ENCODE measurements around the gene AMOTL2. TPM values are rescaled to one million over a fixed set of nuclear protein-coding genes. Genes with fewer than 3 reads are reported as not detected.

Gene AMOTL2
- polyA plus RNA-seq, 1 donor (not counting 4 experiments of a cell fraction or from before 2014, with no cell fraction given): 39.8 TPM

GRCh38 chr3:134381831-134382442 lies 7.7 kb upstream of the AMOTL2 start:
- dilution Hi-C loops (cut with MboI; ENCODE audit: extremely low pct_ligation_motif_present, low sequenced_read_pairs): no loop called here
- FAIRE-seq (peak; percentile 94), DNase-seq (ENCODE audit: low read depth, low spot score) (no peak)
- H3K9me1 ChIP-seq (ENCODE audit: control insufficient read depth, extremely low read depth, insufficient read depth, low read length): no peaks in the 10 kb centered on the region
- no peaks in the 10 kb centered on the region for H4K20me1 ChIP-seq (ENCODE audit: control insufficient read depth, extremely low read depth, insufficient read depth, low read length)
- H3K4me2 ChIP-seq (ENCODE audit: control insufficient read depth, extremely low read depth, insufficient read depth, low read depth, low read length): peak overlapping the region; percentile 85
- peak overlapping the region; percentile 84 for H3K27ac ChIP-seq (ENCODE audit: control insufficient read depth, insufficient read depth, low read length)
- H3K9me3 ChIP-seq (ENCODE audit: control insufficient read depth, low read depth, low read length): no peaks in the 10 kb centered on the region
- no peaks in the 10 kb centered on the region for H3K36me3 ChIP-seq (ENCODE audit: control insufficient read depth in 2 of 2, extremely low read depth in 1 of 2, insufficient read depth in 2 of 2, low read length in 2 of 2)
- H3K9ac ChIP-seq (ENCODE audit: control insufficient read depth, extremely low read depth, insufficient read depth, low read length): peak overlapping the region; percentile 74
- no peaks in the 10 kb centered on the region for H3K27me3 ChIP-seq (ENCODE audit: control insufficient read depth, extremely low read depth, insufficient read depth, low read length)
- TF ChIP-seq CTCF (optimal IDR thresholded peaks at IDR 0.05 in 1 of 3, IDR thresholded peaks at IDR 0.05 in 1 of 3, conservative IDR thresholded peaks at IDR 0.05 in 1 of 3; ENCODE audit: extremely low read depth in 1 of 3, insufficient read depth in 2 of 3, low read length in 3 of 3): no peak
- no peak for TF ChIP-seq EZH2 (IDR thresholded peaks at IDR 0.05; ENCODE audit: low read length)
- H3K79me2 ChIP-seq (ENCODE audit: control insufficient read depth, insufficient read depth, low read length): no peaks in the 10 kb centered on the region
- peaks cover 46% of the 10 kb centered on the region for H3K4me1 ChIP-seq (ENCODE audit: control insufficient read depth, extremely low read depth, insufficient read depth, low read length)
- H3K4me3 ChIP-seq (ENCODE audit: control insufficient read depth in 2 of 3, extremely low read depth in 1 of 3, insufficient read depth in 2 of 3, low read depth in 1 of 3, low read length in 3 of 3): peak overlapping the region in 2 of 3 experiments; percentile 39 to 58
- peak overlapping the region; percentile 69 for H2AFZ ChIP-seq (ENCODE audit: control insufficient read depth, low read length)

DNA sequence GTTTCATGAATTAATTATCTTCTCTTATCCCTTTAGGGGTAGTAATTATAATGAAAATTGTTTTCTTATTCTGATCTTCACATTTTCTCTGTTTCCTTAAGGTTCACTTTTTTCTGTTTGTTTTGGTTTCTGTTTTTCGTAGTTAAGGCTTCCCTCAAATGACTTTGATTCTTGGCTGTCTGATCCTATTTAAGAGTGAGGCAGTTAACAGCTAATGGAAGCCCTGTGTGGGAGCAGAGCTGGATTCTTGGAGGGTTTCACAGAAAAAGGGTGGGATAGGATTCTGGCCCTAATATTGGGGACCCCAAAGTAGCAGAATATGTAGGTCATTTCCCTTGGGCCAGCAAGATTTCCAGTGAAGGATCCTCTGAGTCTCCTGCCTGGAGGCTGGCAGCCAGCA lies 6.8 kb upstream of the AMOTL2 start:
- DNase-seq (ENCODE audit: low read depth, low spot score): no peak
- H2AFZ ChIP-seq (ENCODE audit: control insufficient read depth, low read length): no peak overlapping the region
- dilution Hi-C loops (cut with MboI; ENCODE audit: extremely low pct_ligation_motif_present, low sequenced_read_pairs): no loop called here
- no peaks in the 10 kb centered on the region for H3K36me3 ChIP-seq (ENCODE audit: control insufficient read depth in 2 of 2, extremely low read depth in 1 of 2, insufficient read depth in 2 of 2, low read length in 2 of 2)
- H3K79me2 ChIP-seq (ENCODE audit: control insufficient read depth, insufficient read depth, low read length): no peaks in the 10 kb centered on the region
- no peak for FAIRE-seq
- no peaks in the 10 kb centered on the region for H3K27me3 ChIP-seq (ENCODE audit: control insufficient read depth, extremely low read depth, insufficient read depth, low read length)
- no peaks in the 10 kb centered on the region for H4K20me1 ChIP-seq (ENCODE audit: control insufficient read depth, extremely low read depth, insufficient read depth, low read length)
- H3K9me1 ChIP-seq (ENCODE audit: control insufficient read depth, extremely low read depth, insufficient read depth, low read length): no peaks in the 10 kb centered on the region
- no peak overlapping the region for H3K4me3 ChIP-seq (ENCODE audit: control insufficient read depth in 2 of 3, extremely low read depth in 1 of 3, insufficient read depth in 2 of 3, low read depth in 1 of 3, low read length in 3 of 3)
- peak overlapping the region; percentile 84 for H3K27ac ChIP-seq (ENCODE audit: control insufficient read depth, insufficient read depth, low read length)
- peaks cover 52% of the 10 kb centered on the region for H3K4me1 ChIP-seq (ENCODE audit: control insufficient read depth, extremely low read depth, insufficient read depth, low read length)
- TF ChIP-seq EZH2 (IDR thresholded peaks at IDR 0.05; ENCODE audit: low read length): no peak
- no peak for TF ChIP-seq CTCF (optimal IDR thresholded peaks at IDR 0.05 in 1 of 3, IDR thresholded peaks at IDR 0.05 in 1 of 3, conservative IDR thresholded peaks at IDR 0.05 in 1 of 3; ENCODE audit: extremely low read depth in 1 of 3, insufficient read depth in 2 of 3, low read length in 3 of 3)
- peak overlapping the region; percentile 74 for H3K9ac ChIP-seq (ENCODE audit: control insufficient read depth, extremely low read depth, insufficient read depth, low read length)
- H3K9me3 ChIP-seq (ENCODE audit: control insufficient read depth, low read depth, low read length): no peaks in the 10 kb centered on the region
- peak overlapping the region; percentile 85 for H3K4me2 ChIP-seq (ENCODE audit: control insufficient read depth, extremely low read depth, insufficient read depth, low read depth, low read length)

All from keratinocyte (primary cell).